ENCODE data around the gene CHRND. TPM values are rescaled to one million over a fixed set of nuclear protein-coding genes. Genes with fewer than 3 reads are reported as not detected.

CHRND gene
- total RNA-seq, 1 donor from 2014 or later = not detected

GRCh38 chr2:232580648-232580981 is 54.7 kb downstream of the CHRND start:
- H3K4me1 Mint-ChIP-seq (ENCODE audit: unreplicated experiment) = peaks cover 16% of the 10 kb centered on the region

GRCh38 chr2:232581725-232582124 is 55.8 kb downstream of the CHRND start:
- Mint-ChIP-seq H3K4me3 (ENCODE audit: unreplicated experiment) (no peak overlapping the region), H3K4me1 (ENCODE audit: unreplicated experiment) (peaks cover 21% of the 10 kb centered on the region), H3K27me3 (ENCODE audit: unreplicated experiment) (peaks cover 7% of the 10 kb centered on the region), H3K9me3 (ENCODE audit: unreplicated experiment) (no peaks in the 10 kb centered on the region), H3K36me3 (ENCODE audit: low read depth, unreplicated experiment) (peaks cover 24% of the 10 kb centered on the region), H3K27ac (ENCODE audit: unreplicated experiment) (no peak overlapping the region)
- no peak for TF ChIP-seq CTCF (IDR thresholded peaks at IDR 0.05; ENCODE audit: unreplicated experiment)
- no peak for DNase-seq (ENCODE audit: low spot score)

More at GRCh38 chr2:232580648-232580981, 54.7 kb downstream of the CHRND start:
- peaks cover 24% of the 10 kb centered on the region for H3K36me3 Mint-ChIP-seq (ENCODE audit: low read depth, unreplicated experiment)
- no peak overlapping the region for H3K27ac Mint-ChIP-seq (ENCODE audit: unreplicated experiment)
- no peak for DNase-seq (ENCODE audit: low spot score)
- H3K4me3 Mint-ChIP-seq (ENCODE audit: unreplicated experiment) = no peak overlapping the region
- TF ChIP-seq CTCF (IDR thresholded peaks at IDR 0.05; ENCODE audit: unreplicated experiment) = no peak
- no peaks in the 10 kb centered on the region for H3K9me3 Mint-ChIP-seq (ENCODE audit: unreplicated experiment)
- peaks cover 7% of the 10 kb centered on the region for H3K27me3 Mint-ChIP-seq (ENCODE audit: unreplicated experiment)

GRCh38 chr2:232584238-232584637 is 58.3 kb downstream of the CHRND start:
- Mint-ChIP-seq H3K9me3 (ENCODE audit: unreplicated experiment) (no peaks in the 10 kb centered on the region), H3K4me3 (ENCODE audit: unreplicated experiment) (no peak overlapping the region), H3K27me3 (ENCODE audit: unreplicated experiment) (peaks cover 11% of the 10 kb centered on the region), H3K36me3 (ENCODE audit: low read depth, unreplicated experiment) (peaks cover 31% of the 10 kb centered on the region), H3K4me1 (ENCODE audit: unreplicated experiment) (peaks cover 27% of the 10 kb centered on the region), H3K27ac (ENCODE audit: unreplicated experiment) (peak overlapping the region; percentile 64)
- DNase-seq (ENCODE audit: low spot score) = peak; percentile 43
- no peak for TF ChIP-seq CTCF (IDR thresholded peaks at IDR 0.05; ENCODE audit: unreplicated experiment)

Other genes starting within 250 kb of the CHRND start
- not detected for gene ALPP, start 147.4 kb upstream of the CHRND start, total RNA-seq (ENCODE audit: unreplicated experiment)
- gene ALPG, start 119.3 kb upstream of the CHRND start, total RNA-seq (ENCODE audit: unreplicated experiment) = not detected
- gene ALPI, start 70.0 kb upstream of the CHRND start, total RNA-seq (ENCODE audit: unreplicated experiment) = not detected
- not detected for gene ECEL1, start 38.3 kb upstream of the CHRND start, total RNA-seq (ENCODE audit: unreplicated experiment)
- not detected for gene PRSS56, start 5.8 kb upstream of the CHRND start, total RNA-seq (ENCODE audit: unreplicated experiment)
- gene CHRNG, start 13.5 kb downstream of the CHRND start, total RNA-seq (ENCODE audit: unreplicated experiment) = not detected
- 3.7 TPM for gene TIGD1, start 24.4 kb downstream of the CHRND start, total RNA-seq (ENCODE audit: unreplicated experiment)
- gene EIF4E2, start 24.5 kb downstream of the CHRND start, total RNA-seq (ENCODE audit: unreplicated experiment) = 94.8 TPM
- 1.6 TPM for gene EFHD1, start 107.4 kb downstream of the CHRND start, total RNA-seq (ENCODE audit: unreplicated experiment)
- 61.1 TPM for gene GIGYF2, start 171.2 kb downstream of the CHRND start, total RNA-seq (ENCODE audit: unreplicated experiment)

All from endothelial cell (in vitro differentiated cells).